K562 (cell line): Measurements from ENCODE around the gene ATG4D. TPM values are rescaled to one million over a fixed set of nuclear protein-coding genes. Genes with fewer than 3 reads are reported as not detected.

Experiments
- ATAC-seq: fragments of 200-7000 bp; cut with Tn5 transposase; 3 replicates; pipeline ENCODE4 v1.9.1; 2020; ENCODE audit warnings: moderate library complexity
- BruUV-seq: library from RNA; stranded (reverse); fragments of 400-500 nt; replicated peaks from 2 replicates; lab custom pipeline; 2021; lab: Mats Ljungman, UMichigan
- CTCF ChIA-PET: fragments of 300-600 bp; formaldehyde crosslinking; extraction: SDS; loops from one replicate; lab custom pipeline; 2021; ENCODE audit warnings: low intra/inter-chr PET ratio; lab: Yijun Ruan, JAX
- POLR2A ChIA-PET: fragments of 300-600, 350-650 bp; sonication (Branson Sonifier 250); formaldehyde crosslinking; extraction: SDS; loops from one replicate; lab custom pipeline; 2021; ENCODE audit warnings: antibody characterized with exemption, inconsistent platforms; lab: Yijun Ruan, JAX
- DNase-seq, 4 experiments: peaks; one replicate each; pipeline versions ENCODE4 v3.0.0 to v3.0.0-alpha.2; 2011 to 2018; ENCODE audit warnings: low spot score in 3 of 4, mixed read lengths in 3 of 4; ENCODE audit errors: extremely low read depth in 1 of 4
- FAIRE-seq: peaks from 2 replicates; lab custom pipeline; 2011; peaks lifted over from hg19 to GRCh38; lab: Jason Lieb, UNC
- H2AFZ ChIP-seq: 2 replicates; pipeline ENCODE4 v1.6.0; 2011; ENCODE audit warnings: low read depth, low read length, control low read depth, inconsistent platforms
- H3K27ac ChIP-seq: fragments of 200-600 bp; 3 replicates; pipeline ENCODE4 v1.8.0; 2011; ENCODE audit warnings: low read depth, mild to moderate bottlenecking, control low read depth, inconsistent platforms, low read length, moderate library complexity, mixed read lengths; ENCODE audit errors: extremely low read depth
- H3K27me3 ChIP-seq, 2 experiments: fragments of 300-600 bp in 1 of 2; 2 replicates in 1 of 2; 3 replicates in 1 of 2; pipeline versions ENCODE4 v1.6.0 to v1.8.0; 2011; ENCODE audit warnings: inconsistent platforms in 2 of 2, low read length in 2 of 2, mild to moderate bottlenecking in 1 of 2, mixed read lengths in 1 of 2, moderate library complexity in 1 of 2; ENCODE audit not compliant: control insufficient read depth in 2 of 2, insufficient read depth in 2 of 2
- H3K36me3 ChIP-seq: fragments of 300-600 bp; 3 replicates; pipeline ENCODE4 v1.8.0; 2011; ENCODE audit warnings: mild to moderate bottlenecking, low read length, inconsistent platforms; ENCODE audit not compliant: control insufficient read depth, insufficient read depth
- H3K4me1 ChIP-seq, 2 experiments: fragments of 200-600 bp in 1 of 2; replicated peaks in 1 of 2; 2 replicates in 1 of 2; 3 replicates in 1 of 2; pipeline versions ENCODE4 v1.5.1 to v1.8.0; 2011; ENCODE audit warnings: inconsistent platforms in 2 of 2, low read length in 2 of 2, mild to moderate bottlenecking in 1 of 2, mixed read lengths in 1 of 2, moderate library complexity in 1 of 2; ENCODE audit not compliant: control insufficient read depth in 2 of 2, insufficient read depth in 2 of 2
- H3K4me2 ChIP-seq: 2 replicates; pipeline ENCODE4 v1.6.1; 2011; ENCODE audit warnings: low read length, control low read depth, inconsistent platforms, mixed read lengths; ENCODE audit not compliant: insufficient read depth
- H3K4me3 ChIP-seq: fragments of 200-600 bp; sonication (generic), shearing (Covaris generic); 2 replicates; pipeline ENCODE4 v1.5.1; 2016; ENCODE audit warnings: control low read depth, inconsistent platforms
- H3K79me2 ChIP-seq: fragments of 200-600 bp; 3 replicates; pipeline ENCODE4 v1.8.0; 2011; ENCODE audit warnings: low read length, inconsistent platforms; ENCODE audit not compliant: control insufficient read depth, insufficient read depth
- H3K9ac ChIP-seq, 2 experiments: 2 replicates each; pipeline versions ENCODE4 v1.6.0 to v1.6.1; 2011; ENCODE audit warnings: low read depth in 2 of 2, low read length in 2 of 2, control low read depth in 1 of 2, inconsistent platforms in 1 of 2, mild to moderate bottlenecking in 1 of 2, mixed read lengths in 1 of 2; ENCODE audit not compliant: insufficient read depth in 1 of 2
- H3K9me1 ChIP-seq: one replicate; pipeline ENCODE4 v1.6.0; 2011; ENCODE audit warnings: inconsistent platforms, mild to moderate bottlenecking, low read length, moderate library complexity; ENCODE audit not compliant: control insufficient read depth, insufficient read depth
- H3K9me3 ChIP-seq: replicated peaks from 2 replicates; pipeline ENCODE4 v1.5.1; 2011; ENCODE audit warnings: low read depth, low read length, inconsistent platforms; ENCODE audit not compliant: control insufficient read depth, insufficient read depth
- H4K20me1 ChIP-seq: replicated peaks from 2 replicates; pipeline ENCODE4 v1.6.1; 2011; ENCODE audit warnings: low read length, inconsistent platforms, mixed read lengths; ENCODE audit not compliant: control insufficient read depth, insufficient read depth
- CEBPB ChIP-seq: fragments of 450-650 bp; IDR thresholded peaks from 2 replicates; pipeline ENCODE4 v1.6.1; 2016; ENCODE audit warnings: missing genetic modification characterization, missing compliant biosample characterization
- CREB3L1 ChIP-seq: fragments of 450-650 bp; IDR thresholded peaks from 2 replicates; pipeline ENCODE4 v1.6.1; 2014; ENCODE audit warnings: low read depth, mild to moderate bottlenecking, moderate library complexity, borderline replicate concordance
- RBM25 ChIP-seq: fragments of 200-400 bp; formaldehyde crosslinking; IDR thresholded peaks from 2 replicates; pipeline ENCODE4 v1.6.1; 2018; ENCODE audit warnings: low read length, low read depth, moderate library complexity; ENCODE audit not compliant: severe bottlenecking
- ZNF121 ChIP-seq: sonication (generic); formaldehyde crosslinking; conservative IDR thresholded peaks from 2 replicates; pipeline ENCODE4 v1.8.0; 2022; ENCODE audit warnings: missing genetic modification reagents
- ZZZ3 ChIP-seq: fragments of 450-650 bp; IDR thresholded peaks from 2 replicates; pipeline ENCODE4 v1.6.1; 2016; ENCODE audit warnings: antibody characterized with exemption, mild to moderate bottlenecking, moderate library complexity
- WGBS: fragments of 100-300 bp; shearing (Covaris generic); methylation state at CpG from one replicate; pipeline ENCODE4 v1.1.6; 2016; ENCODE audit warnings: low coverage, mixed read lengths; ENCODE audit not compliant: insufficient coverage; ENCODE audit errors: missing lambda C conversion rate; 5-methylcytosine and 5-hydroxymethylcytosine counted together
- in situ Hi-C: fragments of 300-500 bp; cut with MboI; formaldehyde crosslinking; loops from 4 replicates; pipeline ENCODE4 v1.15.0; 2018; ENCODE audit warnings: inconsistent platforms, mixed read lengths
- intact Hi-C: fragments of 100-400 bp; cut with micrococcal nuclease; formaldehyde crosslinking; loops from 2 replicates; pipeline ENCODE4 v1.14.2; 2022
- polyA plus RNA-seq, 8 experiments: library from polyadenylated mRNA; depleted of rRNA in 4 of 8; stranded (reverse) in 5 of 8; unstranded in 3 of 8; fragments of >200 nt; fragmentation: Nextera tagmentation in 2 of 8; fragmentation: Illumina TruSeq in 1 of 8; extraction: Ambion mirVana in 2 of 8; extraction: Trizol in 1 of 8; gene quantifications; 2 replicates each; pipeline versions ENCODE4 v1.2.1 to v1.2.3, GENCODE V29; 2011 to 2014; ENCODE audit warnings: inconsistent platforms in 1 of 8, missing spikeins in 1 of 8
- total RNA-seq, 7 experiments: library from RNA; depleted of rRNA in 6 of 7; stranded (reverse); fragments of >200 nt in 6 of 7; fragmentation: Illumina TruSeq in 2 of 7; extraction: Trizol in 2 of 7; gene quantifications; 2 replicates each; pipeline versions ENCODE4 v1.2.1 to v1.2.3, GENCODE V29; 2011 to 2021; ENCODE audit warnings: low replicate concordance in 1 of 7

Gene ATG4D
- total and polyA plus RNA-seq, 9 of the 15 experiments (the other 6 are each of a cell fraction or from before 2014, with no cell fraction given), result 0.51 to 66.1 (median 22.9) TPM

DNA sequence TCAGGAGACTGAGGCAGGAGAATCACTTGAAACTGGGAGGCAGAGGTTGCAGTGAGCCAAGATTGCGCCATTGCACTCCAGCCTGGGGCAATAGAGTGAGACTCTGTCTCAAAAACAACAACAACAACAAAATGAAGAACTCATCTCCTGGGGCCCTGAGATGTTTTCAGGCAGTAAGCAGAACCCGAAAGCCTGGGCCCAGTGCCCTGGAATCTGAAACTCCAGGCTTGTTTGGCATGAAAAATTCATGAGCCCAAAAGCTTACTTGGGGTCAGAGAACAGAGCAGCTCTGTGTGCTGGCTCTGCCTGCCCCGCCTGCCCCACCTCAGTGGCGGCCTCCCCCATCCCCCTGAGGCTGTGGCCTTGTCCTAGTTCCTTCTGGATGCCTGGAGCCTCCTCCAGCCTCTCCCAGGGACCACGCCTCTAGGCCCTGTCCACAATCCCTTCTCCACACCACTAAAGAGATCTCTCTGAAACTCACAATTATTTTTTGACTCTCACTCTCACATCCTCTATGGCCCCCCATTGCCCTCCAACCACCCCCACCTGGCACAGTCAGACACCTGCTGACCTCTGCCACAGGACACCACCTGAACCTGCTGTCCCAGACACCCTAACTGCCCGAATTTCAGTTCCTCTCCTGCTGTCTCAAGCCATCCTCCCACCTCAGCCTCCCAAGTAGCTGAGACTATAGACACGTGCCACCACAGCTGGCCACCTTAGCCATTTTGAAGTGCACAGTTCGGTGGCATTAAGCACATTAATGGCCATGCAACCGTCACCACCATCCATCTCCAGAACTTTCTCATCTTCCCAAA is 50.3 kb downstream of the ATG4D start:
- no peak overlapping the region for H2AFZ ChIP-seq
- H3K36me3 ChIP-seq, result no peaks in the 10 kb centered on the region
- peaks cover 0 to 3% of the 10 kb centered on the region in 2 experiments; a peak in 1 of 5 replicates for H3K4me1 ChIP-seq
- in situ Hi-C loops, result no loop called here
- H4K20me1 ChIP-seq, result no peaks in the 10 kb centered on the region
- no peak for FAIRE-seq
- H3K4me2 ChIP-seq, result no peak overlapping the region
- no peak overlapping the region for H3K27ac ChIP-seq
- intact Hi-C loops, result no loop called here
- WGBS, result 16% methylated on average over 9 of the region's 9 CpGs
- H3K9ac ChIP-seq, result peak overlapping the region in 1 of 2 experiments; percentile 36; a peak in 1 of 4 replicates
- ChIA-PET POLR2A (interaction anchor here (0.6 kb wide), 1 partner anchor 302 kb away, joined by 3 read pairs; no protein-coding TSS in a partner anchor), CTCF (no interaction called here)
- no peaks in the 10 kb centered on the region for H3K9me3 ChIP-seq
- no TSS peak for BruUV-seq
- no peak overlapping the region for H3K4me3 ChIP-seq
- no peaks in the 10 kb centered on the region for H3K79me2 ChIP-seq
- DNase-seq, result peak in 1 of 4 experiments; percentile 8
- peaks cover 5 to 8% of the 10 kb centered on the region in 2 experiments; a peak in 4 of 5 replicates for H3K27me3 ChIP-seq
- H3K9me1 ChIP-seq, result no peaks in the 10 kb centered on the region
- TF ChIP-seq CEBPB, result peak; percentile 35; the same call in 1 of the 2 replicates
- no peak for TF ChIP-seq ZZZ3
- ATAC-seq, result no peak

GRCh38 chr19:10600149-10600548 is 56.4 kb downstream of the ATG4D start:
- Histone ChIP-seq H3K36me3 (no peaks in the 10 kb centered on the region), H2AFZ (no peak overlapping the region), H3K9me1 (no peaks in the 10 kb centered on the region), H4K20me1 (no peaks in the 10 kb centered on the region), H3K4me3 (no peak overlapping the region), H3K27me3 (peaks cover 4 to 9% of the 10 kb centered on the region in 2 experiments; a peak in 3 of 5 replicates), H3K9ac (no peak overlapping the region), H3K79me2 (peaks cover 27% of the 10 kb centered on the region), H3K27ac (no peak overlapping the region), H3K4me2 (no peak overlapping the region), H3K4me1 (peaks cover 24 to 30% of the 10 kb centered on the region in 2 experiments), H3K9me3 (no peaks in the 10 kb centered on the region)
- ChIA-PET CTCF (no interaction called here), POLR2A (interaction anchor here (2.1 kb wide), 1 partner anchor 11 kb away, joined by 8 read pairs; no protein-coding TSS in a partner anchor)
- no TSS peak for BruUV-seq
- in situ Hi-C loops, result no loop called here
- FAIRE-seq (no peak), DNase-seq (no peak), ATAC-seq (no peak)
- intact Hi-C loops, result no loop called here
- peak; percentile 38 for TF ChIP-seq RBM25
- no peak for TF ChIP-seq CREB3L1
- peak; percentile 85 for TF ChIP-seq ZNF121
- whole genome bisulfite sequencing, result 34% methylated on average over 5 of the region's 5 CpGs
